HG03175 (cell line): ENCODE data around the gene NFX1.

Experiments used
- ATAC-seq: cut with Tn5 transposase; IDR thresholded peaks from one replicate; pipeline ENCODE4 v1.9.1; 2021; ENCODE audit warnings: mild to moderate bottlenecking, moderate library complexity; ENCODE audit not compliant: unreplicated experiment

NFX1 gene

DNA sequence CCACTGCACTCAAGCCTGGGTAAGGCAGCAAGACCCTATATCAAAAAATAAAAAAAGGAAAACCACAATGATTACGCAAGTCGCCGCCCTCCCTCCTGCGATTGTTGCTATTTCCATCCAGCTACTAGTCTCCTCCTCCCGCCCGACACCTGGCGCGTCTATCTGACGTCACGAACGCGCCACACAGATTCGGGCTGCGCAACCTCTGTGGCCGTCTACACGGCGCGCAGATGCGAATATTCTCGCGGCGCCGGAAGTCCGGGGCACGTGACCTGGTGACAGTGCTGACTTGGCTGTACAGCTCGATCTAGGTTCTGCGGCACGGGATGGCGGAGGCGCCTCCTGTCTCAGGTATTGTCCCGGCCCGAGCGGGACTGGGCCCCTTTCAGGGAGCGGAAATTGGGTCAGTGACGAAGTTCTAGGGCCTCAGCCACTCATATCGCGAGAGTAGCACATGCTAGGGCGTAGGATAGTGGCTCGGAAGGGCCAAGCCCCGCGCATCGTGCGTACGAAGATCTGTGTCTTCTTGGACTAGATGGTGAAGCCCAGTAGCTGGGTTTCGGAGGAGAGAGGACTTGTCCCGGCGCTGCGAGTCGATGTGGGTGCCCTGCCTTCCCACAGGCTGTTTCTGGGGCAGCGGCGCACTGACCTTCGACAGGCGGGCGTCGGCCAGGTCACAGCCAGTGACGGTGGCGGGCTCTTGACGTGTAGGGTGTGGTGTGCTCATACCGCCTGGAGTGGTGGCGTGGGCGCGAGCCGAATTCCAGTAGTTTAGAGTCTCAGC, at the start of gene NFX1:
Gene NFX1, plus strand, starts transcription at position 270 of the 784 bp plus-strand sequence. Its CDS starts 57 bp downstream, at position 327.
- ATAC-seq = peak; percentile 80

DNA sequence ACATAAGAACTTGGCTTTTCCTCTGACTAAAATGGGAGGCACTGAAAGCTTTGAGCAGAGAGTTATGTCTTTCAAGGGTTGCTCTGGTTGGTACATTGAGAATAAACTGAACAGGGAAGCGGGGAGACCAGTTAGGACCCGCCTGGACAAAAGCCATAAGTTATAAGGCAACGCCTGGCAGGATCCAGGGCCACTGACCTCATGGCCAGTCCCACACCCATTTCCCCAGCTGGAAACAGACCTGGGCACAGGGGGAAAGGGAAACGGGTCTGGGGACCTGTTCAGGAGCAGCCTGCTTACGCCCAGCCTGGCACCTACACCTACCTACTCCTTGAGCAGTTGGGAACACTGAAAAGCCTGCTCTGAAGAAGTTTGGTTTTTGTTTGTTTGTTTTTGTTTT, 49.0 kb upstream of the NFX1 start:
- ATAC-seq = no peak

DNA sequence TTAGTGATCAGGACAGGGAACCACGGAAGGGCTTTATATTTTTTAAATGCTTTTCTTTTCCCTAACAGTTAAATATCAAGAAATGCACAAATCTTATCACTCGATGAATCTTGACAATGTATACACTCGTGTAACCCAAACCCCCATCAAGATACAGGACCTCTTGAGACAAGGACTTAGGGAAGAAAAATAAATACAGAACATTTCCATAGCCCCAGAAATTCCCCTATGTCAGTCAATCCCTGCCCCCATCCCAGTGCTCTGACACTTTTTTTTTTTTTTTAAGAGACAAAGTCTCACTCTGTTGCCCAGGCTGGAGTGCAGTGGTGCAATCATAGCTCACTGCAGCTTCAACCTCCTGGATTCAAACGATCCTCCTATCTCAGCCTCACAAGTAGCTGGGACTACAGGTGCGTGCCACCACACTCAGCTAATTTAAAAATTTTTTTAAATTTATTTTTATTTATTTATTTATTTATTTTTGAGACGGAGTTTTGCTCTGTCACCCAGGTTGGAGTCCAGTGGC, 47.6 kb upstream of the NFX1 start:
- ATAC-seq = no peak

DNA sequence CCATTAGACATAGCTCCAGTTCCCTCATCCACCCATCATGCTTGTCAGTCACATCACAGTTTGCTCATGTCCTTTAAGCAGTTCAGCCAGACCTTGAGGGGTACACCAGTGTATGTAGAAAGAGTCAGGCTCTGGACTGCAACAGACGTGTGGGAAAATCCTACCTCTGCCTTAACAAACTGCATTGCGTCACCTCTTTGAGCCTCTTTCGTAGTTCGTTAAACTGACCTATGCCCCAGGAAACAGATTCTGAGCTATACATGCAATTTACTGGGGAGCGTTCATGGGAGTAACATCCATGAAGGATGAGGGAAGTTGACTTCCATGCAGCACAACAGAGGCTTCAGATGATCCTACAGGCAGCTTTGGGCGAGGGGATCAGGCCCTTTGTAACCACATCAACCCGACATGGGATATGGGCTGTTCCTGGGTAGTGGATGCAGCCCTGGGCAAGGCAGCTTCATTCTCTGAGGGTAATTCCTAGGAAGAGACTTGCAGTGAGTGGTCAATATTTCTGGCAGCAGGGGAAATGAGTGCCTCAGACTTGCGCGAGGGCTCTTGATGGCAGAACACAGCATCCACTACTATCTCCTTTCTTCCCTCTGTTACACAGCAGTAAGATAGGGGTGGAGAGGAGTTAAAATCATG, 46.1 kb upstream of the NFX1 start:
- no peak for ATAC-seq

DNA sequence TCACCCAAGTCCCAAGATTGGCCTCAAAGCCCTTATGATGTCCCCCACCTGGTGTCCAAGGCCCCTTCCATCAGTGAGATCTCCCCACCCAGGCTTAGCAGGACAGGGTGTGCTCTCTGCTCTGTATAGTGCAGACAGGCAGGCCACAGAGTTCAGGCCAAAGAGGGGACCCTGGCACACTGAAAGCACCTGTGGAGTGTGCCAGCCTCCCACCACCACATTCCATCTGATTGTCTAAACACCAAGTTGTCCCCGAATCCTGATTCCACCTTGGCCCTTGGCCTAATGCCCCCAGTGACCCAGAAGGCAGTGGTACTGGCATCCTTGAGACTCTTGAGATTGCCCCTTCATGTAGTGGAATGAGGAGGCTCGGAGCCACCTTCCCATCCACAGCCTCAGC, 45.0 kb upstream of the NFX1 start:
- no peak for ATAC-seq

DNA sequence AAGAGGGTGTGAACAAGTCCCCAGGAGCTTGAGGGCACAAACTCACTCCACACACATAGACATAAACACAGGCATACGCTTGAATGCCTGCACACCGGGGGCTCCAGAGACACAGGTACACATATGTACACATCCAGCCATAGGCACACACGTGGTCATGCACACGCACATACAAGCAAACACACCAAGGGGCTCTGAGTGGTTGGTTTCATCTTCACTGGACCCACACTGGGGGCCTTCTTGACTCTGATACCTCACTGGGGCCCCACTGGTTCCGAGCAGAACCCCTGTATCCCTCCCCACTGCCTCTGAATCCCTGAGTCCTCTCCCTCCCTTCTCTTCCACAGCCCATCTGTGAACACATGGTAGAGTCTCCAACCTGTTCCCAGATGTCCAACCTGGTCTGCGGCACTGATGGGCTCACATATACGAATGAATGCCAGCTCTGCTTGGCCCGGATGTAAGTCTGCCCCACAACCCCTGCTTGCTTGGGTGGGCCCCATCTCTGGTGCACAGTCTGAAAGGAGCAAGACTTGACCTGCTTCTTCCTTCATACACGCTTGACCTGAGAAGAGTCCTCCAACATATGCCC, 44.0 kb upstream of the NFX1 start:
- no peak for ATAC-seq

DNA sequence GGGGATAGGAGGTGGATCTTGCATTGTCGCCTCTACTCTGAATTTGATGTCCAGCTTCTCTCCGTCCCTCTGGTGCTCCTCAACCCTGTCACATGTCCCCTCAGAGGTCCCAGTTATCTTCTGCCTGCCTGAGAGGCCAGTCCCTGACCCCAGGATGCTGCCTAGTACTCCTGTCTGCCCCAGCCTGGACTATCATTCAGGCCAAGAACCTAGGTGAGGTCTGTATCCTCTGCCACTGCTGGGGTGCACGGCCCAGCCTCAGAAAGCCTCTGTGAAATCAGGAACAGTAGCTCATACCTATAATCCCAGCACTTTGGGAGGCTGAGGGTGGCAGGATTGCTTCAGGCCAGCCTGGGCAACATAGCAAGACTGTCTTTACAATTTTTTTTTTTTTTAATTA, 41.7 kb upstream of the NFX1 start:
- ATAC-seq = no peak

DNA sequence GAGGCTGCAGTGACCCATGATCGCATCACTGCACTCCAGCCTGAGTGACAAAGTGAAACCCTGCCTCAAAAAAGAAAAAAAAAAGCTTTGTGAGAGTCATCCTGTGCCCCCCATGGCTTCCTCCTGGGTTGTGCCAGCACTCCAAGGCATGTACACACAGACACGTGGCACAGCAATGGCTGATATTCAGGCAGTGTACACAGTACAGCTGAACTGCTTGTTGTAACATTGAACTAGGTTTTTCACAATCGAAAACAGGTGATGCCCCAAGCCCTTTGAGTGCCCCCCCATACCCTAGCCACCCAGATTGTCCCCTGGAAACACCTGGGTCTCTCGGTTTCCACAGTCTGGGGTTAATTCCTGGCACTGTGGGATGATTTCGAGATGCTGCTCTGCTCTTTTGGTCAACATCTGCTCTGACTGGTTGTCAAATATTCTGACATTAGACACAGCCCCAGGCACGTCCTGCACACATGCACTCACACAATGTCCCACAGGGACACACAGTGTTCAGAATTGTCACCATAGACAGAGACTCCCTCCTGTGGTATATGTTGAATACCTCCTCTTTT, 41.1 kb upstream of the NFX1 start:
- ATAC-seq = peak; percentile 57

DNA sequence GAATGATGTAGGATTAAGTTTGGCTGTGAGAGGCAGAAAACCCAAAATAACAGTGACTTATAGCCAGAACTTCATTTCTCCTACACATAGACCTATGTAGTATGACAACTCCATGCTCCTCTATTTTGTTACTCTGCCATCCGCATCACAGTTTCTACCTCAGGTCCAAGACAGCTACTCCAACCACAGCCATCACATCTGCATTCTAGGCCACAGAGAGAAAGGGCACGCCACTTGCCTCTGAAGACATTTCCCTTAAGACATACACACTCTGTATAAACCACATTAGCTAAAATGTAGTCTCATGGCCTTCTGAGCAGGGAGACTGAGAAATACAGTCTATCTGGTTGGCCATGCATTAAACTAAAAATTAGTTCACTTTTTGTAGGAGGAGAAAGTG, 40.3 kb upstream of the NFX1 start:
- no peak for ATAC-seq

DNA sequence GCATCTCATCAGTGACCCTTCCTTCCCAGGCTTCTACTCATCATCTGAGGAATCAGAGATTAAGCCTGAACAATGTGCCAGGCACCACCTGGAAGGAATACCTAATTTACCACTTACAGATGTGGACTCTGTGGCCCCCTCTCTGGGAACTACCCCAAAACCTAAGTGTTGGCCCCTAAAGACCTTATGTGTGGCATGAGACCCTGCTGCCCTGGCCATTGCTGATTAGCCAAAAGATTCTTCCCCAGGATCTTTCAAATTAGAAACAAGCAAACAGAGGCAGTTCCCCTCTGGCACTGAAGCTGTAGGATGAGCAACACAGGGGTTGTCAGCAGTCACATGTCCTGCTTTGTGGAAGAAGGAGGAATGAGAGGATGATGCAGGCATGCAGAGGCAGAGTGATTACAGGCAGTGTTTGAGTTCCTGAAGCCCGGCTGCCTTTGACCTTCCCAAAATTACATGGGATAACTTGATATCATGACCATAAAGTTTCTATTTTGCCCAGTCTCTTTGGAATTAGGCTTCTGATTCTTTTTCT, 39.8 kb upstream of the NFX1 start:
- no peak for ATAC-seq

DNA sequence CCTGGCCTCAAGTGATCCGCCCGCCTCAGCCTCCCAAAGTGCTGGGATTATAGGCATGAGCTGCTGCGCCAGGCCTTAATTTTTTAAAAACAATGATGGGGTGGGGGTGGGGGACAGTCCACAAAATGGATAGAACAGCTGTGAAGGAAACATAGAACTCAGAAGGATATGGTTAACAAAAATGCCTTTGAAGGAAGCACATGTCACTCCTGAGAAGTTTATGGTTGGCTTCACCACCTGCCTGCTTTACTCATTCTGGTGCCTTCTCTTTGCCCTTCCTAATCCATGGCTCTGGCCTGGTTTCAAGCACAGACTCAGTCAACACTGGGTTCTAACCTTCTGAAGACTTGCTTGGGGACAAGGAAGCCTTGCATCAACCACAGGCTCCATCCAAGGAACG, 36.1 kb upstream of the NFX1 start:
- no peak for ATAC-seq

DNA sequence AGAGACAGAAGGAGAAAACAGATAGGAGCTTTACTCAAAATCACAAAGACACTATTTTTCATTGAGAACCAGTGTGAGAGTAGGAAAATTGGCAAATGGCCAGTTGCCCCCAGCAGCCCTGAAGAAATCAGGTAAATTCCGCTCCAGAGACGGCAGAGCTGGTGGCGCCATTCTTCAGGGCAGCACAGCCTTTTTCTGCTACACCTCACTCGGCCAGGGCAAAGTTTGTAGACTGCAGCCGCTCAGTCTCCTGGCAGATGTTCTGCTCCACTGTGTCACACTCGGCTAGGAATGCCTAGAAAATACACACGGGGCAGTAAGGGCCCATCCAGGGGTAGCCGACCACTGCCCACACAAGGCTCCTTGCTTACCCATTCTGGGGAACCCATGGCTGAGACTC, 35.3 kb upstream of the NFX1 start:
- ATAC-seq = no peak

DNA sequence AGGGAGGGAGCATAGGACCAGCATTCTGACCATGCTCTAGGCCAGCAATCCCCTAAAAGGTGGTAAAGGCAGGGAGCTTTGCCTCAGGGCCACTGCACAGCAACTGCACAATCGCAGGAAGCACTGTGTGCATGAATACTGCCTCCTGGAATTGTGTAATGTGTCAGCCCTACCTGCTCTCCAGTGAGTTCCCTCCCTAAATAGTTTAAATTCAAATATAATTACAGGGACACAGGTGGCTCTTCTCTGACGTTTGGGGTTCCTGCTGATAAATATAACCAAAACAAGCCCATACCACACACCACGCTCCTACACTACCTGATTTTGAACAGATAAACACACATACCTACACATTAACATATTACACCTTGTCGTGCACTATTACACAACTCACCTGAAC, 34.8 kb upstream of the NFX1 start:
- ATAC-seq = no peak

DNA sequence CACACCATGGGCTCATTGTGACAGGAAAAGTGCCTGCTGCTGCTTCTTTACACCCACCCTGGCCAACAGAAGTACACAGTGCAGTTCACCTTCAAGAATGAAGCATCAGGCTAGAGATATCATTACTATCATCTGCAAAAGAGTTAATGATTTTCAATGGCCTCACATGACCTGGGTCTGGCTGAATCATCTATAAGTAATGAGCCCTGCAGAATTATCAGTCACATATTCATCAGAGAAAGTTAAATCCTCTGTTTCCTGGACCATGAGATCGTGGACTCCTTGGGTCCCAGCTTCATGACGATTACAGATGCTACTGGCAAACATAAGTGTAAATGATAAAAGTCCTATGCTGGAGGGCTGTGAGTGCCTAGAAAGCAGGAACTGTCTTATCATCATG, 34.1 kb upstream of the NFX1 start:
- ATAC-seq = no peak

DNA sequence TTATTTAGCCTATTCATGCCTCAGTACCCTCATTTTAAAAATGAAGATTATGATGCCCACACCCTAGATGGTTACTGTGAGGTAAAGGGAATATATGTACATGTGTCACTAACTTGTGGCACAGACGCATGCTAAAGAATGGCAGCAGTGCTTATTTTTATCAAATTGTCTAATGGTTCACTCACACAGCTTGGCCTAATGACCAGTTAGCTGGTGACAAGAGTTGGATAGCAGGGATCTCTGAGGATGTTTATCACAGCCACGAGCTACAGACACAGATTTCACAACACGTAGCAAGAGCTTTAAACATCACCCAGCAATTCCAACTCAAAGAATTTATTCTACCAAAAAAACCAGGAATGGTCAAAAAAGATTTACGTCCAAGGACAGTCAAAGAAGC, 33.0 kb upstream of the NFX1 start:
- no peak for ATAC-seq

DNA sequence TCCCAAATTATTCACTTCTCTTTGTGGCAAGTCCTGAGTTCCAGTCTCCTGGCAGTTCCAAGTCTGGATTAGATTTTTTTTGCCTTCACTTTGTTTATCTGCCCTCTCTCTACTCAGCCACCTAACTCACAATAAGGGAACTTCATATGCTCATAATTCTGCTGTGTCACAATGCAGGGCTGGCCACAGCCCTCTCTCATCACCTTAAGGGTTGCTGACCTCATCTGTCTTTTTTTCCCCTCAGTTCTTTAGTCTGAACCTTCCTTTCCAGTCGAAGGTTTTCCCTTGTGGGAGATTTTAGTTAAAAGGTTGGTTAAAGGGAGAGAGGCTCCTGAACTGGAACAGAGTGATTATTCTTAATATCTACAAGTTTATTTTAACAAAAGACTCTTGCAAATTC, 29.9 kb upstream of the NFX1 start:
- no peak for ATAC-seq

DNA sequence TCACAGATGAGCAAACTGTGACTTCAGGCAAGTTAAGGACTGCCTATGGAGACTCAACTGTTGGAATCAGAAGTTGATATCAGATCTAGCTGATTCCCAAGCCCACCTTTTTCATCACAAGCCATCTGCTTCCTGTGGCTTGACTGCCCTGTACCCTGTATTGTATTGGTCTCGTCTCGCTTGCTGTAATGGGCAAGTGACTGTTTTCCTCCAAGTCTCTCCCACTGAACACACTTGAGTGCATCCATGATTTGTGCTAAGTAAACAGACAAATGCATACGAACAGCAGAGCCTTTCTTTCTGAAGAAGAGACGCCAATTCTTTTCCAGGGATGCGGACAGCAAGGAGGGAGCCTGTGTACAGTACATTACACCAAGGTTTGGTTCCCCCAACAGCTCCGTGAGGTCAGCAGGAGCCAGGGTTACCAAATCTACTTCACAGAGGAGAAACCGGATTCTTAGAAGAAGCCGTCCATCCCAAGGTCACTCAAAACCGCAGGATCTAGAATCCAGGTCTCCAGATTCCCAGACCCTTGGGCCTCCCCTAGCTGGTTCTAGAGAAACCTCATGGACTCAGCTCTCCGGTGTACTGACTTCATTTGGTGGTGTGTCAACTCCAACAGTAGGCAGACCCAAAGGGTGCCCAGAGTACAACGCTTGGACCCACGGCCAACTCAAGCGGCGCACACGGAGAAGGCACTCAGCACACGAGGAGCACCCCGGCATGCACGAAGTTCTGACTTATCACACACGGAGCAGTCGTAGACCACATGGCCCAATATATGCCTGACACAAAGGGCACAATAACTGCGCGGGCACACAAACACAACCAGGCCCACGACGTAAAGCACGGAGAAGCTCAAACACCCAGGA, 26.9 kb upstream of the NFX1 start:
- no peak for ATAC-seq

DNA sequence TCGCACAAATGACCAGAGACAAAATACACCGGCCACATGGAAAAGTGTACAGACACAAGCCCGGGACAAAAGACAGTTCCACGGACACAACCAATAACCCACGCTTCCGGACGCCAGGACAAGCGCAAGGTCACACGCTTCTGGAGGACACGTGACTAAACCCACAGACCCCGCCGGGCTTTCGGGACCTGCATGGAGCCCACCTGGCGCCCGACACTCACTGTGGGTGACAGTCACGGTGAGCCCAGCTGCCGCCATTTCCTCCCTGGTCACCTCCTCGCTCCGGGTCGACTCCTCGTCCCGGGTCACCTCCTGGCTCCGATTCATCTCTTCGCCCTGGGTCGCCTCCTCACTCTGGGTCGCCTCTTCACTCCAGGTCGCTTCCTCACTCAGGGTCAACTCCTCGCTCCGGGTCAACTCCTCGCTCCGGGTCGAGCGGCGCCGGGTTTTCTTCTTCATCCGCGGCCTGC, 26.3 kb upstream of the NFX1 start:
- ATAC-seq = peak; percentile 31

DNA sequence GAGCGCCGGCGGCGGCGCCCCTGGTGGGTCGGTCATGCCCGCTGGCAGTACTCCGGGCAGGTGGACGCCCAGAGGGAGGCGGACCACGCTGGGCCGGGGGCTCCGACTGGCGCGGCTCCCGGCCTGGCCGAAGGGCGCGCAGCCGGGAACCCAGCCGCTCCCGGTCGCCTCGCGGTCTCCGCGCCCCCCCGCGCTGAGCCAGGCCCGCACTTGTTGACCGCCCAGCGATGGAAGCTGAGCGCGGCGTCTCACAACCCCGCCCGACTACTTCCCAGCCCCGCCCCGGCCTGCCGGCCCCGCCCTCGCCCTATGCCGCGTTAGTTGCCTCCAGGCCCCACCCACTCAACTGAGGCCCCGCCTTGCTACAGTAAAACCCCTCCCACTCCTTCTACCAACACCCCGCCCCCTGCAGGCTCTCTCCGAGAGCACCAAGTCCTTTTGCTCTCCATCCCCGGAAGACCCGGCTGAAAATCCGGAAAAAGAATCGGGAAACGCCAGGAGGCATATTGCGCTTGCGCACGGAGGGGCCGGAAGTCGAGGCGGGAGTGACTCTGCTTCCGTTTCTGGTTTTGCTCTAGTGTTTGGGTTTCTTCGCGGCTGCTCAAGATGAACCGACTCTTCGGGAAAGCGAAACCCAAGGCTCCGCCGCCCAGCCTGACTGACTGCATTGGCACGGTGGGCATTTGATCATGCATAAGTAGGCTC, 25.7 kb upstream of the NFX1 start, which contains the start of the genes BAG1 and CHMP5:
Gene BAG1, minus strand, starts transcription at position 236 of the 705 bp plus-strand sequence.
Gene CHMP5, plus strand, starts transcription at position 577 of the 705 bp plus-strand sequence. Its CDS starts 30 bp downstream, at position 607.
- ATAC-seq = peak; percentile 90
